ENCODE results near the gene BLZF1. TPM values are rescaled to one million over a fixed set of nuclear protein-coding genes. Genes with fewer than 3 reads are reported as not detected.
"Not testable (repeated sequence)": the region's sequence is repeated elsewhere in the genome, so short reads cannot be mapped to it uniquely, and the experiment has no call there.

Gene BLZF1
- total and polyA plus RNA-seq, 7 donors: 9.9 to 49.5 (median 31.0) TPM

DNA sequence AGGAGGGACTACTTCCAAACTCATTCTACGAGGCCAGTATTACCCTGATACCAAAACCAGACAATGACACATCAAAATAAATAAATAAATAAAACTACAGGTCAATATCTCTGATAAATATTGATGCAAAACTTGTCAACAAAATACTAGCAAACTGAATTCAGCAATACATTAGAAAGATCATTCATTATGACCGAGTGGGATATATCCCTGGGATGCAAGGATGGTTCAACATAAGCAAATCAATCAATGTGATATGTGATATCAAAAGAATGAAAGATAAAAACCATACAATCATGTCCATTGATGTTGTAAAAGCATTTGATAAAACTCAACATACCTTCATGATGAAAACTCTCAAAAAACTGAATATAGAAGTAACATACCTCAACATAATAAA, 37.1 kb upstream of the BLZF1 start:
- intact Hi-C loops (cut with DNase I): no loop called here
- Histone ChIP-seq H3K27ac (no peak overlapping the region), H3K4me3 (no peak overlapping the region), H3K27me3 (no peaks in the 10 kb centered on the region), H3K4me1 (peaks cover 0 to 15% (median 5%) of the 10 kb centered on the region in 4 donors), H3K9me3 (peaks cover 0 to 2% (median 0%) of the 10 kb centered on the region in 4 donors), H3K36me3 (no peaks in the 10 kb centered on the region)
- no peak for DNase-seq
- WGBS, 2 donors: 92 to 98% methylated on average over 2 of the region's 2 CpGs
- TF ChIP-seq POLR2A (IDR thresholded peaks at IDR 0.05) (no peak), POLR2AphosphoS5 (IDR thresholded peaks at IDR 0.05) (no peak), EP300 (IDR thresholded peaks at IDR 0.05) (no peak)
- TF ChIP-seq, protein P1, sequence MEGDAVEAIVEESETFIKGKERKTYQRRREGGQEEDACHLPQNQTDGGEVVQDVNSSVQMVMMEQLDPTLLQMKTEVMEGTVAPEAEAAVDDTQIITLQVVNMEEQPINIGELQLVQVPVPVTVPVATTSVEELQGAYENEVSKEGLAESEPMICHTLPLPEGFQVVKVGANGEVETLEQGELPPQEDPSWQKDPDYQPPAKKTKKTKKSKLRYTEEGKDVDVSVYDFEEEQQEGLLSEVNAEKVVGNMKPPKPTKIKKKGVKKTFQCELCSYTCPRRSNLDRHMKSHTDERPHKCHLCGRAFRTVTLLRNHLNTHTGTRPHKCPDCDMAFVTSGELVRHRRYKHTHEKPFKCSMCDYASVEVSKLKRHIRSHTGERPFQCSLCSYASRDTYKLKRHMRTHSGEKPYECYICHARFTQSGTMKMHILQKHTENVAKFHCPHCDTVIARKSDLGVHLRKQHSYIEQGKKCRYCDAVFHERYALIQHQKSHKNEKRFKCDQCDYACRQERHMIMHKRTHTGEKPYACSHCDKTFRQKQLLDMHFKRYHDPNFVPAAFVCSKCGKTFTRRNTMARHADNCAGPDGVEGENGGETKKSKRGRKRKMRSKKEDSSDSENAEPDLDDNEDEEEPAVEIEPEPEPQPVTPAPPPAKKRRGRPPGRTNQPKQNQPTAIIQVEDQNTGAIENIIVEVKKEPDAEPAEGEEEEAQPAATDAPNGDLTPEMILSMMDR (IDR thresholded peaks at IDR 0.05): no peak

DNA sequence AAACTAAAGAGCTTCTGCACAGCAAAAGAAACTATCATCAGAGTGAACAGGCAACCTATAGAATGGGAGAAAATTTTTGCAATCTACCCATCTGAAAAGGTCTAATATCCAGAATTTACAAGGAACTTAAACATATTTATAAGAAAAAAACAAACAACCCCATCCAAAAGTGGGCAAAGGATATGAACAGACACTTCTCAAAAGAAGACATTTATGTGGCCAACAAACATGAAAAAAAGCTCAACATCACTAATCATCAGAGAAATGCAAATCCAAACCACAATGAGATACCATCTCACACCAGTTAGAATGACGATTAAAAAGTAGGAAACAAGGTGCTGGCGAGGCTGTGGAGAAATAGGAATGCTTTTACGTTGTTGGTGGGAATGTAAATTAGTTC, 33.3 kb upstream of the BLZF1 start:
- DNase-seq; H3K27ac ChIP-seq; H3K36me3 ChIP-seq; H3K27me3 ChIP-seq; H3K4me3 ChIP-seq; intact Hi-C loops (cut with DNase I); H3K9me3 ChIP-seq; H3K4me1 ChIP-seq: not testable (repeated sequence)
- 87 to 96% methylated on average over 3 of the region's 3 CpGs for WGBS, 2 donors

DNA sequence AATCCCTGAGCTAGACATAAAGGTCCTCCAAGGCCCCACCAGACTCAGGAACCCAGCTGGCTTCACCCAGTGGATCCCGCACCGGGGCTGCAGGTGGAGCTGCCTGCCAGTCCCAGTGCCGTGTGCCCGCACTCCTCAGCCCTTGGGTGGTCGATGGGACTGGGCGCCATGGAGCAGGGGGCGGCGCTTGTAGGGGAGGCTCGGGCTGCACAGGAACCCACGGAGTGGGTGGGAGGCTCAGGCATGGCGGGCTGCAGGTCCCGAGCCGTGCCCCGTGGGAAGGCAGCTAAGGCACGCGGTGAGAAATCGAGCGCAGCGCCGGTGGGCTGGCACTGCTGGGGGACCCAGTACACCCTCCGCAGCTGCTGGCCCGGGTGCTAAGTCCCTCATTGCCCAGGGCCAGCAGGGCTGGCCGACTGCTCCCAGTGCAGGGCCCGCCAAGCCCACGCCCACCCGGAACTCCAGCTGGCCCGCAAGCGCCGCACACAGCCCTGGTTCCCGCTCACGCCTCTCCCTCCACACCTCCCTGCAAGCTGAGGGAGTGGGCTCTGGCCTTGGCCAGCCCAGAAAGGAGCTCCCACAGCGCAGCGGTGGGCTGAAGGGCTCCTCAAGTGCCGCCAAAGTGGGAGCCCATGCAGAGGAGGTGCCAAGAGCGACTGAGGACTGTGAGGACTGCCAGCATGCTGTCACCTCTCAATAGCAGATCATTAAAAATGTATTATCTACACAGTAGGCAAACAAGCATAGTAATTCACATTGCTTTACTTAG, 30.9 kb upstream of the BLZF1 start:
- H3K27ac ChIP-seq; H3K4me1 ChIP-seq; H3K36me3 ChIP-seq; intact Hi-C loops (cut with DNase I); H3K27me3 ChIP-seq; DNase-seq; H3K4me3 ChIP-seq; H3K9me3 ChIP-seq: not testable (repeated sequence)
- 97 to 98% methylated on average over 35 of the region's 35 CpGs for WGBS, 2 donors

DNA sequence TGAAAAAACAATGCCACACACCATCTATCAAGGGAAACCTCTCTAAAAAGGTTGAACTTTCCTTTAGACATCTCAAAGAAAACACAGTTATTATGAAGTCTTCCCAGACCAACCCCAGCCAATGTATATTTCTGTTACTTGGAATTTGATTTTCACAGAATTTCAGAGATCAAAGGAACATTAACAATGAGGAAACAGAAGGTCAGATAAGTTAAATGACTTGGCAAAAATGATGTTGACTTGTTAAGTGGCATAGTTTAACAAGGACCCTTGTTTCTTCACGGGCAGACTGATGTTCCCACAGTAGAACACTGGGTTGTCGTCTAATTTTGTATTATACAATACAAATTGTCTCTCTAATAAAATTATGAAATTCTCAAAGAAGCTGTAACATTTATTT, 29.4 kb upstream of the BLZF1 start:
- WGBS, 2 donors: 61 to 84% methylated on average over 2 of the region's 2 CpGs
- intact Hi-C loops (cut with DNase I): no loop called here
- H3K27ac ChIP-seq: no peak overlapping the region

DNA sequence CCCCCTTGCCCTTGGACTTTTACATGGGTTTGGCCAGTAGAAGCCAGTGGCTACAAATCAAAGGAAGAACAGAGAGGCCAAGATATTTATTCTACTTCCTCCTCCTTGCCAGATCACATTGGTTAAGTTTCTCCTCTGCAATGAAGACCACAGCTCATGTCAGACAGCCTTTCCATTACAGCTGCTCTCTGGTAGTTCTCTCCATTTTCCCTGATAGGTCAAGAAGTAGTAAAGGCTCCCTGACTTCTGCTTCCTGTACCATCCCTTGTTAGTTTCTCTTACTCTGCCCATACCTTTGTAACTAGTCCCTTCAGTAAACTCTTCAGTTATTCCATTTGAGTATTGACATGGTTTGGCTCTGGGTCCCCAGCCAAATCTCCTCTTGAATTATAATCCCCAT, 28.2 kb upstream of the BLZF1 start:
- Histone ChIP-seq H3K27ac (no peak overlapping the region), H3K27me3 (no peaks in the 10 kb centered on the region), H3K36me3 (no peaks in the 10 kb centered on the region), H3K9me3 (no peaks in the 10 kb centered on the region), H3K4me3 (no peak overlapping the region), H3K4me1 (no peaks in the 10 kb centered on the region)
- TF ChIP-seq EP300 (IDR thresholded peaks at IDR 0.05) (no peak), POLR2A (IDR thresholded peaks at IDR 0.05) (no peak), POLR2AphosphoS5 (IDR thresholded peaks at IDR 0.05) (no peak)
- TF ChIP-seq, protein P1 (IDR thresholded peaks at IDR 0.05): no peak
- intact Hi-C loops (cut with DNase I): loop anchor here (10.0 kb wide), 1 partner anchor 905 kb away; no protein-coding TSS in a partner anchor
- DNase-seq: no peak

More for the DNA sequence above, 29.4 kb upstream of the BLZF1 start:
- DNase-seq: no peak
- no peak for TF ChIP-seq EP300 (IDR thresholded peaks at IDR 0.05)
- no peak for TF ChIP-seq POLR2A (IDR thresholded peaks at IDR 0.05)
- no peak for TF ChIP-seq POLR2AphosphoS5 (IDR thresholded peaks at IDR 0.05)
- TF ChIP-seq, protein P1 (IDR thresholded peaks at IDR 0.05): no peak
- H3K4me3 ChIP-seq: no peak overlapping the region
- H3K36me3 ChIP-seq: no peaks in the 10 kb centered on the region
- no peaks in the 10 kb centered on the region for H3K9me3 ChIP-seq
- H3K27me3 ChIP-seq: no peaks in the 10 kb centered on the region
- H3K4me1 ChIP-seq: peaks cover 0 to 7% (median 0%) of the 10 kb centered on the region in 4 donors

DNA sequence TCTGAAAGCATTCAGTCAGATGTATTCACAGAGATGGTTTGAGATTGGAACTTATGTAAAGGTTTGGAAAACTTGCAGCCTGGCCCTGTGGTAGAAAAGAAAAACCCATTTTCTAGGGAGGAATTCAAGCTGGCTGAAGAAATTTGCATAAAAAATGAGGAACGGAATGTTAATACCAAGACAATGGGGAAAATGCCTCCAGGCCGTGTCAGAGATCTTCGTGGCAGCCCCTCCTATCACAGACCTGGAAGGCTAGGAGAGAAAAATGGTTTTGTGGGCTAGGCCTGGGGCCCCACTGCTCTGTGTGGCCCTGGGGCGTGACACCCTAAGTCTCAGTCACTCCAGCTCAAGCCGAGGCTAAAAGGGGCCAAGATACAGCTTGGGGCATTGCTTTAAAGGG, 27.1 kb upstream of the BLZF1 start:
- intact Hi-C loops (cut with DNase I): loop anchor here (10.0 kb wide), 1 partner anchor 906 kb away; no protein-coding TSS in a partner anchor

DNA sequence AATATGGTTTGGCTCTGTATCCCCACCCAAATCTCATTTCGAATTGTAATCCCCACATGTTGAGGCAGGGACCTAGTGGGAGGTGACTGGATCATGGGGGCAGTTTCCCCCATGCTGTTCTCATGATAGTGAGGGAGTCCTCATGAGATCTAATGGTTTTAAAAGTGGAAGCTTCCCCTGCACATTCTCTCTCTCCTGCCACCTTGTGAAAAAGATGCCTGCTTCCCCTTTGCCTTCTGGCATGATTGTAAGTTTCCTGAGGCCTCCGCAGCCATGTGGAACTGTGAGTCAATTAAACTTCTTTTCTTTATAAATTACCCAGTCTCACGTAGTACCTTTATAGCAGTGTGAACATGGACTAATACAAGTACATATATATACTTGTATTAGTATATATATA, 25.9 kb upstream of the BLZF1 start:
- not testable (repeated sequence) for H3K36me3 ChIP-seq, H3K4me3 ChIP-seq, H3K4me1 ChIP-seq, H3K9me3 ChIP-seq, DNase-seq, H3K27me3 ChIP-seq, H3K27ac ChIP-seq
- intact Hi-C loops (cut with DNase I): loop anchor here (10.0 kb wide), 1 partner anchor 907 kb away; no protein-coding TSS in a partner anchor
- WGBS, 2 donors: 91 to 92% methylated on average over 3 of the region's 3 CpGs

More for the DNA sequence above, 27.1 kb upstream of the BLZF1 start:
- DNase-seq: no peak
- H3K4me1 ChIP-seq: no peaks in the 10 kb centered on the region
- TF ChIP-seq POLR2A (IDR thresholded peaks at IDR 0.05) (no peak), POLR2AphosphoS5 (IDR thresholded peaks at IDR 0.05) (no peak), EP300 (IDR thresholded peaks at IDR 0.05) (no peak)
- TF ChIP-seq, protein P1 (IDR thresholded peaks at IDR 0.05): no peak
- no peaks in the 10 kb centered on the region for H3K27me3 ChIP-seq
- no peak overlapping the region for H3K27ac ChIP-seq
- no peaks in the 10 kb centered on the region for H3K36me3 ChIP-seq
- 83 to 95% methylated on average over 5 of the region's 5 CpGs for WGBS, 2 donors
- H3K9me3 ChIP-seq: no peaks in the 10 kb centered on the region
- no peak overlapping the region for H3K4me3 ChIP-seq
